Neural progenitor cell (in vitro differentiated cells): ENCODE results near the gene TBX6. TPM values are rescaled to one million over a fixed set of nuclear protein-coding genes. Genes with fewer than 3 reads are reported as not detected.
A peak's percentile ranks its signal among the peaks of the same experiment; 100 is the strongest.

Source experiments
- DNase-seq: peaks from one replicate; pipeline ENCODE4 v3.0.0-alpha.2; 2016; ENCODE audit warnings: low spot score
- H2AFZ ChIP-seq: fragments of 200-600 bp; sonication (generic); replicated peaks from 2 replicates; pipeline ENCODE4 v1.6.1; 2016; ENCODE audit warnings: antibody characterized with exemption
- H3F3A ChIP-seq: fragments of 200-600 bp; sonication (generic); 2 replicates; pipeline ENCODE4 v1.6.1; 2016; ENCODE audit warnings: antibody characterized with exemption, low read depth
- H3K27ac ChIP-seq: fragments of 200-600 bp; sonication (generic); 2 replicates; pipeline ENCODE4 v1.5.1; 2016; ENCODE audit warnings: mild to moderate bottlenecking
- H3K27me3 ChIP-seq: fragments of 200-600 bp; sonication (generic); 2 replicates; pipeline ENCODE4 v1.6.1; 2016; ENCODE audit warnings: mild to moderate bottlenecking, moderate library complexity
- H3K36me3 ChIP-seq: fragments of 200-600 bp; sonication (generic); 2 replicates; pipeline ENCODE4 v1.5.1; 2016
- H3K4me1 ChIP-seq: fragments of 200-600 bp; sonication (generic); 2 replicates; pipeline ENCODE4 v1.6.1; 2016; ENCODE audit warnings: mixed run types
- H3K4me2 ChIP-seq: fragments of 200-600 bp; sonication (generic); 2 replicates; pipeline ENCODE4 v1.6.1; 2016
- H3K4me3 ChIP-seq: fragments of 200-600 bp; sonication (generic); 2 replicates; pipeline ENCODE4 v1.5.1; 2016
- H3K79me2 ChIP-seq: fragments of 200-600 bp; sonication (generic); 2 replicates; pipeline ENCODE4 v1.6.1; 2016; ENCODE audit warnings: low read depth
- H3K9ac ChIP-seq: fragments of 200-600 bp; sonication (generic); 2 replicates; pipeline ENCODE4 v1.6.1; 2016
- H3K9me3 ChIP-seq: fragments of 200-600 bp; sonication (generic); 2 replicates; pipeline ENCODE4 v1.5.1; 2016; ENCODE audit warnings: low read depth
- H4K20me1 ChIP-seq: fragments of 200-600 bp; sonication (generic); 2 replicates; pipeline ENCODE4 v1.6.1; 2016; ENCODE audit warnings: low read depth
- H3K27ac Mint-ChIP-seq: 3 replicates; pipeline ENCODE4 v1.8.0; 2021; ENCODE audit warnings: mixed read lengths
- H3K27me3 Mint-ChIP-seq: 2 replicates; pipeline ENCODE4 v1.8.0; 2022; ENCODE audit warnings: low read depth, mild to moderate bottlenecking, inconsistent platforms, moderate library complexity, mixed read lengths; ENCODE audit not compliant: insufficient read depth
- H3K36me3 Mint-ChIP-seq: 3 replicates; pipeline ENCODE4 v1.8.0; 2021; ENCODE audit warnings: mixed read lengths
- H3K4me1 Mint-ChIP-seq: 3 replicates; pipeline ENCODE4 v1.8.0; 2021; ENCODE audit warnings: mixed read lengths
- H3K4me3 Mint-ChIP-seq: 3 replicates; pipeline ENCODE4 v1.8.0; 2021; ENCODE audit warnings: mild to moderate bottlenecking, moderate library complexity, mixed read lengths
- H3K9me3 Mint-ChIP-seq: 3 replicates; pipeline ENCODE4 v1.8.0; 2020; ENCODE audit warnings: mixed read lengths
- CTCF ChIP-seq: fragments of 200-600 bp; sonication (generic); IDR thresholded peaks from 2 replicates; pipeline ENCODE4 v1.5.1; 2017; ENCODE audit warnings: antibody characterized with exemption, mild to moderate bottlenecking
- EZH2 ChIP-seq: fragments of 200-600 bp; sonication (generic); IDR thresholded peaks from 2 replicates; pipeline ENCODE4 v1.6.1; 2017; ENCODE audit warnings: antibody characterized with exemption, mild to moderate bottlenecking, moderate library complexity
- EZH2phosphoT487 ChIP-seq: fragments of 200-600 bp; sonication (generic); IDR thresholded peaks from 2 replicates; pipeline ENCODE4 v1.6.1; 2017; ENCODE audit warnings: antibody characterized with exemption
- total RNA-seq: library from RNA; depleted of rRNA; stranded (reverse); fragments of >200 nt; gene quantifications from 2 replicates; pipeline ENCODE4 v1.2.3, GENCODE V29; 2015; ENCODE audit warnings: low replicate concordance

The TBX6 gene
- total RNA-seq, 1 donor from 2014 or later = 0.39 TPM

- Mint-ChIP-seq H3K4me1 (peaks cover 49% of the 10 kb centered on the region), H3K27ac (peak within 1 kb of the TSS; percentile 72), H3K36me3 (peaks cover 29% of the 10 kb centered on the region), H3K27me3 (peaks cover 4% of the 10 kb centered on the region), H3K4me3 (peak within 1 kb of the TSS; percentile 96), H3K9me3 (no peaks in the 10 kb centered on the region)
- H3K9ac ChIP-seq = peak within 1 kb of the TSS; percentile 64
- H4K20me1 ChIP-seq = peaks cover 47% of the 10 kb centered on the region
- peaks cover 51% of the 10 kb centered on the region for H3F3A ChIP-seq
- peak within 1 kb of the TSS; percentile 86 for H3K4me2 ChIP-seq
- H3K27me3 ChIP-seq = no peaks in the 10 kb centered on the region
- H3K9me3 ChIP-seq = no peaks in the 10 kb centered on the region
- DNase-seq = peak; percentile 98
- H3K27ac ChIP-seq = peak within 1 kb of the TSS; percentile 90
- peak within 1 kb of the TSS; percentile 92 for H3K4me3 ChIP-seq
- TF ChIP-seq CTCF = no peak
- no peak for TF ChIP-seq EZH2phosphoT487
- no peak for TF ChIP-seq EZH2
- H3K36me3 ChIP-seq = peaks cover 13% of the 10 kb centered on the region
- H3K79me2 ChIP-seq = peaks cover 65% of the 10 kb centered on the region
- H2AFZ ChIP-seq = peak within 1 kb of the TSS; percentile 17
- peaks cover 34% of the 10 kb centered on the region for H3K4me1 ChIP-seq
Observed at GRCh38 chr16:30065102-30065942, 26.4 kb downstream of the TBX6 start, which contains the start of gene ALDOA. TSS of gene ALDOA (plus strand) at chr16:30065760. CDS start at chr16:30066898, 1,138 bp downstream.

GRCh38 chr16:30064729-30065101, 27.0 kb downstream of the TBX6 start:
- Histone ChIP-seq H4K20me1 (peaks cover 41% of the 10 kb centered on the region), H2AFZ (no peak overlapping the region), H3K36me3 (peaks cover 12% of the 10 kb centered on the region), H3K4me3 (peak overlapping the region; percentile 92), H3K27me3 (no peaks in the 10 kb centered on the region), H3K4me2 (peak overlapping the region; percentile 86), H3K9ac (peak overlapping the region; percentile 39), H3K4me1 (peaks cover 34% of the 10 kb centered on the region), H3K9me3 (no peaks in the 10 kb centered on the region), H3F3A (peaks cover 46% of the 10 kb centered on the region), H3K79me2 (peaks cover 59% of the 10 kb centered on the region), H3K27ac (peak overlapping the region; percentile 90)
- peak overlapping the region; percentile 96 for H3K4me3 Mint-ChIP-seq
- H3K27me3 Mint-ChIP-seq = peaks cover 4% of the 10 kb centered on the region
- no peak for DNase-seq
- peaks cover 49% of the 10 kb centered on the region for H3K4me1 Mint-ChIP-seq
- peaks cover 27% of the 10 kb centered on the region for H3K36me3 Mint-ChIP-seq
- H3K27ac Mint-ChIP-seq = peak overlapping the region; percentile 50
- no peak for TF ChIP-seq EZH2phosphoT487
- no peak for TF ChIP-seq CTCF
- TF ChIP-seq EZH2 = no peak
- H3K9me3 Mint-ChIP-seq = no peaks in the 10 kb centered on the region

GRCh38 chr16:30063893-30064728, 27.6 kb downstream of the TBX6 start:
- Histone ChIP-seq H2AFZ (no peak overlapping the region), H3K27ac (peak overlapping the region; percentile 90), H3K9ac (peak overlapping the region; percentile 39), H3K27me3 (no peaks in the 10 kb centered on the region), H3K9me3 (no peaks in the 10 kb centered on the region), H3K4me1 (peaks cover 34% of the 10 kb centered on the region), H4K20me1 (peaks cover 35% of the 10 kb centered on the region), H3K79me2 (peaks cover 53% of the 10 kb centered on the region), H3K4me2 (peak overlapping the region; percentile 86), H3F3A (peaks cover 40% of the 10 kb centered on the region), H3K4me3 (peak overlapping the region; percentile 92), H3K36me3 (peaks cover 10% of the 10 kb centered on the region)
- H3K9me3 Mint-ChIP-seq = no peaks in the 10 kb centered on the region
- peak overlapping the region; percentile 96 for H3K4me3 Mint-ChIP-seq
- H3K27me3 Mint-ChIP-seq = peaks cover 4% of the 10 kb centered on the region
- peak; percentile 64 for DNase-seq
- peaks cover 23% of the 10 kb centered on the region for H3K36me3 Mint-ChIP-seq
- peak overlapping the region; percentile 95 for H3K27ac Mint-ChIP-seq
- H3K4me1 Mint-ChIP-seq = peaks cover 45% of the 10 kb centered on the region
- no peak for TF ChIP-seq EZH2
- TF ChIP-seq EZH2phosphoT487 = no peak
- peak; percentile 26 for TF ChIP-seq CTCF
